GM23338 (cell line): ENCODE results near the gene PPP1R37.

Experiments
- CREB1 ChIP-seq: fragments of 250-450 bp; sonication (Bioruptor Pico); IDR thresholded peaks from 2 replicates; pipeline ENCODE4 v1.5.0; 2020; ENCODE audit warnings: low read depth, mild to moderate bottlenecking, moderate library complexity
- CTCF ChIP-seq, 2 experiments: fragments of 200-600 bp in 1 of 2; sonication (generic) in 1 of 2; conservative IDR thresholded peaks; 2 replicates each; pipeline versions ENCODE4 v1.5.1 to v1.6.1; 2016 to 2017; ENCODE audit warnings: antibody characterized with exemption in 2 of 2, low read depth in 2 of 2, mild to moderate bottlenecking in 2 of 2, moderate library complexity in 1 of 2
- ETS1 ChIP-seq: IDR thresholded peaks from 2 replicates; pipeline ENCODE4 v1.6.1; 2016; ENCODE audit warnings: antibody characterized with exemption
- EZH2 ChIP-seq: fragments of 200-600 bp; sonication (generic); IDR thresholded peaks from one replicate; pipeline ENCODE4 v1.8.0; 2017; ENCODE audit warnings: antibody characterized with exemption, mild to moderate bottlenecking, low read depth; ENCODE audit not compliant: unreplicated experiment
- EZH2phosphoT487 ChIP-seq: fragments of 200-600 bp; sonication (generic); IDR thresholded peaks from one replicate; pipeline ENCODE4 v1.8.1; 2018; ENCODE audit warnings: antibody characterized with exemption; ENCODE audit not compliant: unreplicated experiment
- JUNB ChIP-seq: IDR thresholded peaks from one replicate; pipeline ENCODE4 v1.6.1; 2016; ENCODE audit warnings: antibody characterized with exemption; ENCODE audit not compliant: unreplicated experiment
- NANOG ChIP-seq: IDR thresholded peaks from 2 replicates; pipeline ENCODE4 v1.6.1; 2016; ENCODE audit warnings: antibody characterized with exemption, borderline replicate concordance
- POLR2AphosphoS5 ChIP-seq: IDR thresholded peaks from 2 replicates; pipeline ENCODE4 v1.6.1; 2016; ENCODE audit warnings: antibody characterized with exemption, low read depth
- STAT1 ChIP-seq: IDR thresholded peaks from one replicate; pipeline ENCODE4 v1.6.1; 2016; ENCODE audit warnings: antibody characterized with exemption; ENCODE audit not compliant: unreplicated experiment
- ZNF114 ChIP-seq: fragments of 250-450 bp; sonication (Bioruptor Pico); IDR thresholded peaks from 2 replicates; pipeline ENCODE4 v1.5.0; 2020; ENCODE audit warnings: mild to moderate bottlenecking, moderate library complexity
- ZNF331 ChIP-seq: fragments of 250-450 bp; sonication (Bioruptor Pico); IDR thresholded peaks from 2 replicates; pipeline ENCODE4 v1.5.0; 2020; ENCODE audit warnings: low read depth, mild to moderate bottlenecking, moderate library complexity
- TF ChIP-seq, protein P1 (sequence below): IDR thresholded peaks from one replicate; pipeline ENCODE4 v1.6.1; 2018; ENCODE audit warnings: antibody characterized with exemption; ENCODE audit not compliant: unreplicated experiment

- TF ChIP-seq CTCF (conservative IDR thresholded peaks at IDR 0.05; ENCODE audit: low read depth in 2 of 2) (no peak), EZH2phosphoT487 (no peak), POLR2AphosphoS5 (no peak), EZH2 (no peak), STAT1 (no peak), JUNB (no peak), NANOG (no peak), ZNF331 (CRISPR knock-in tag) (no peak), CREB1 (CRISPR knock-in tag) (no peak), ETS1 (no peak), ZNF114 (CRISPR knock-in tag) (no peak)
- TF ChIP-seq, protein P1, sequence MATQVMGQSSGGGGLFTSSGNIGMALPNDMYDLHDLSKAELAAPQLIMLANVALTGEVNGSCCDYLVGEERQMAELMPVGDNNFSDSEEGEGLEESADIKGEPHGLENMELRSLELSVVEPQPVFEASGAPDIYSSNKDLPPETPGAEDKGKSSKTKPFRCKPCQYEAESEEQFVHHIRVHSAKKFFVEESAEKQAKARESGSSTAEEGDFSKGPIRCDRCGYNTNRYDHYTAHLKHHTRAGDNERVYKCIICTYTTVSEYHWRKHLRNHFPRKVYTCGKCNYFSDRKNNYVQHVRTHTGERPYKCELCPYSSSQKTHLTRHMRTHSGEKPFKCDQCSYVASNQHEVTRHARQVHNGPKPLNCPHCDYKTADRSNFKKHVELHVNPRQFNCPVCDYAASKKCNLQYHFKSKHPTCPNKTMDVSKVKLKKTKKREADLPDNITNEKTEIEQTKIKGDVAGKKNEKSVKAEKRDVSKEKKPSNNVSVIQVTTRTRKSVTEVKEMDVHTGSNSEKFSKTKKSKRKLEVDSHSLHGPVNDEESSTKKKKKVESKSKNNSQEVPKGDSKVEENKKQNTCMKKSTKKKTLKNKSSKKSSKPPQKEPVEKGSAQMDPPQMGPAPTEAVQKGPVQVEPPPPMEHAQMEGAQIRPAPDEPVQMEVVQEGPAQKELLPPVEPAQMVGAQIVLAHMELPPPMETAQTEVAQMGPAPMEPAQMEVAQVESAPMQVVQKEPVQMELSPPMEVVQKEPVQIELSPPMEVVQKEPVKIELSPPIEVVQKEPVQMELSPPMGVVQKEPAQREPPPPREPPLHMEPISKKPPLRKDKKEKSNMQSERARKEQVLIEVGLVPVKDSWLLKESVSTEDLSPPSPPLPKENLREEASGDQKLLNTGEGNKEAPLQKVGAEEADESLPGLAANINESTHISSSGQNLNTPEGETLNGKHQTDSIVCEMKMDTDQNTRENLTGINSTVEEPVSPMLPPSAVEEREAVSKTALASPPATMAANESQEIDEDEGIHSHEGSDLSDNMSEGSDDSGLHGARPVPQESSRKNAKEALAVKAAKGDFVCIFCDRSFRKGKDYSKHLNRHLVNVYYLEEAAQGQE = no peak
These were observed 21.4 kb upstream of the PPP1R37 start for GRCh38 chr19:45071545-45071938.
